Activated CD8-positive, alpha-beta T cell treated with anti-CD3 and anti-CD28 coated beads, Interleukin-2, amount 10 ng/mL, durations not matched to agents 7 days and 5 days (primary cell): Measurements from ENCODE around the gene ELF1. TPM values are rescaled to one million over a fixed set of nuclear protein-coding genes. Genes with fewer than 3 reads are reported as not detected.
"Not testable (repeated sequence)": the region's sequence is repeated elsewhere in the genome, so short reads cannot be mapped to it uniquely, and the experiment has no call there.

ENCODE experiments used
- ATAC-seq: fragments of 150-1000 bp; cut with Tn5 transposase; one replicate; pipeline ENCODE4 v1.10.0; 2021; ENCODE audit warnings: moderate library complexity
- CTCF ChIA-PET: fragments of 350-600 bp; sonication (Branson Sonifier 250); formaldehyde crosslinking; loops from one replicate; lab custom pipeline; 2021; ENCODE audit warnings: antibody characterized with exemption; lab: Charles Lee
- POLR2A ChIA-PET: fragments of 350-600 bp; sonication (Branson Sonifier 250); formaldehyde crosslinking; loops from one replicate; lab custom pipeline; 2021; ENCODE audit warnings: antibody characterized with exemption; lab: Charles Lee
- DNase-seq: peaks from one replicate; pipeline ENCODE4 v3.0.0-alpha.2; 2020
- H3K27ac Mint-ChIP-seq: one replicate; pipeline ENCODE4 v1.8.0; 2021; ENCODE audit warnings: mild to moderate bottlenecking, mixed read lengths
- H3K27me3 Mint-ChIP-seq: one replicate; pipeline ENCODE4 v1.8.0; 2021; ENCODE audit warnings: low read depth, mixed read lengths
- H3K36me3 Mint-ChIP-seq: one replicate; pipeline ENCODE4 v1.8.0; 2021; ENCODE audit warnings: low read depth, mixed read lengths
- H3K4me1 Mint-ChIP-seq: one replicate; pipeline ENCODE4 v1.8.0; 2021; ENCODE audit warnings: low read depth, mixed read lengths
- H3K4me3 Mint-ChIP-seq: one replicate; pipeline ENCODE4 v1.8.0; 2021; ENCODE audit warnings: mild to moderate bottlenecking, mixed read lengths
- H3K9me3 Mint-ChIP-seq: one replicate; pipeline ENCODE4 v1.8.0; 2022; ENCODE audit warnings: mixed read lengths; ENCODE audit not compliant: insufficient read depth
- total RNA-seq, 2 experiments: library from RNA; stranded (reverse); gene quantifications; one replicate each; pipeline ENCODE4 v1.2.3, GENCODE V29; 2021

ELF1 gene
- total RNA-seq, 2 experiments from 2014 or later: 106 to 107 TPM

DNA sequence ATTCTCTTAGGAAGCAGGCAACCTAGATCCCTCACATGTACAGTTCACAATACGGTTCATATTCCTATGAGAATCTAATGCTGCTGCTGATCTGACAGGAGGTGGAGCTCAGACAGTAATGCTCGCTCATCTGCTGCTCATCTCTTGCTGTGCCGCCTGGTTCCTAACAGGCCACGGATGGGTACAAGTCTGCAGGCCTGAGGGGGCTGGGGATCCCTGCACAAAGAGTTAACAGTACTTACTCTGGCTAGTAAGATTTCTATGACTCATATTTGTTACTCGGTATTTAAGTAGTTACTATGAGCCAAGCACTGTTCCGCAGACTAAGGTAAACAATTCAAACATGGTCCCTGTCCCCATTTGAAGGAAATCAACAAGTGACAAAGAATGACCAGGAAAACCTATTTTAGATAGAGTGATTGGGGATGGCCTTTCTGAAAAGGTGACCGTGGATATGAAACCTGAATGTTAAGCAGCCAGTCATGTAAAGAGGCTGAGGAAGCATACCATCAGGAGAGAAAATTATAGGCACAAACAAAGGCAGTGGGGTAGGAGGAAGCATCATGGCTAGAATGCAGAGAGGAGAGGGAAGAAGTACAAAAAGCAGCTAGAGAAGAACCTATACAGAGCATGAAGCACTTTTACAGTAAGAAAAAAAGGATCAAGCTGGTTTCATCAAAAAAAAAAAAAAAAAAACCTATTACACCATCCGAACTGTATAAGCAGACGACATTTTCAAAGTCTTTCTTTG lies 21.6 kb upstream of the ELF1 start:
- Mint-ChIP-seq H3K27ac (no peak overlapping the region), H3K9me3 (no peaks in the 10 kb centered on the region), H3K27me3 (no peaks in the 10 kb centered on the region), H3K36me3 (peaks cover 5% of the 10 kb centered on the region), H3K4me3 (no peak overlapping the region), H3K4me1 (no peaks in the 10 kb centered on the region)
- ChIA-PET CTCF (interaction anchor here (1.3 kb wide), 1 partner anchor 13 kb away, joined by 6 read pairs; no protein-coding TSS in a partner anchor), POLR2A (no interaction called here)
- ATAC-seq (no peak), DNase-seq (no peak)

DNA sequence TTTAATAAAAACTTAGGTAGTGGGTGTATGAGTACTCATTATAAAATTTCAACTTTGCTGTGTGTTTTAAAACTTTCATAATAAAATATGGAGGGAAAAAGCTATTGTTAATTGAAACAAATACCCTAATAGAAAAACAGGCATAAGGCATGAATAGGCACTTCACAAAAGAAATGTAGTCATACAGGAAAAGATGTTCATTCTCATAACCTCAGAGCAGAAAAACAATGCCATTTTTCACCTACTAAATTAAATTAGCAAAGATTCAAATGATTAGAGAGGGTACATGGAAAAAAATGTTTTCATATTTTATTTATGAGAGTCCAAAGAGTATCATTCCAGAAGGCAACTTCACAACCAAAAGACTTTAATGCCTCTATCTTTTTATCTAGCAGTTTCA lies 20.6 kb upstream of the ELF1 start:
- Mint-ChIP-seq H3K27ac (no peak overlapping the region), H3K9me3 (no peaks in the 10 kb centered on the region), H3K27me3 (no peaks in the 10 kb centered on the region), H3K36me3 (no peaks in the 10 kb centered on the region), H3K4me3 (no peak overlapping the region), H3K4me1 (no peaks in the 10 kb centered on the region)
- ATAC-seq (no peak), DNase-seq (no peak)
- POLR2A ChIA-PET: no interaction called here
- CTCF ChIA-PET: interaction anchor here (1.6 to 2.7 kb wide), 2 partner anchors 15 to 21 kb away, joined by 3 to 14 read pairs; partner anchors contain the start of gene ELF1

DNA sequence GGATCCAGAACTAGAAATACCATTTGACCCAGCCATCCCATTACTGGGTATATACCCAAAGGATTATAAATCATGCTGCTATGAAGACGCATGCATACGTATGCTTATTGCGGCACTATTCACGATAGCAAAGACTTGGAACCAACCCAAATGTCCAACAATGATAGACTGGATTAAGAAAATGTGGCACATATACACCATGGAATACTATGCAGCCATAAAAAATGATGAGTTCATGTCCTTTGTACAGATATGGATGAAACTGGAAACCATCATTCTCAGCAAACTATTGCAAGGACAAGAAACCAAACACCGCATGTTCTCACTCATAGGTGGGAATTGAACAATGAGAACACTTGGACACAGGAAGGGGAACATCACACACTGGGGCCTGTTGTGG lies 17.4 kb upstream of the ELF1 start:
- H3K4me3 Mint-ChIP-seq, CTCF ChIA-PET, POLR2A ChIA-PET, H3K27me3 Mint-ChIP-seq, DNase-seq, H3K4me1 Mint-ChIP-seq, H3K9me3 Mint-ChIP-seq, H3K36me3 Mint-ChIP-seq, ATAC-seq, H3K27ac Mint-ChIP-seq: not testable (repeated sequence)

DNA sequence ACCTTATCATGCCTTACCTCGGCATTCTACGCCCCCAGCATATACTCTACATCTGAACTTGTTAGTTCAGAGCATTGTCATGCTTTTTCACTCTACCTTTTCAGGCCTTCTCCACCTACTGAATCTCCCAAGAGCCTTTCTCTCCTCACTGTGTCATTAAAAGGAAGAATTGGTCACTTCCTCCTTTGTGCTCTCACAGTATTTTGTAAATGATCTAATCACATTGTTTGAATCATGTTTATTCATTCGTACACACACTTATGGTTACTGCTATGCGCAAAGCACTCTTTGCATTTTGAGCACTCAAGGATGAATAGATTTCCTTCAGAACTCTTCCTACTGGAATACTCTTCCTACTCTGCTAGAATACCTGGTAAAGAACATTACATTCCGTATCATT lies 15.8 kb upstream of the ELF1 start:
- no peaks in the 10 kb centered on the region for H3K9me3 Mint-ChIP-seq
- ChIA-PET CTCF (interaction anchor here (1.1 kb wide), 1 partner anchor 20 kb away, joined by 3 read pairs; no protein-coding TSS in a partner anchor), POLR2A (no interaction called here)
- H3K27ac Mint-ChIP-seq: no peak overlapping the region
- DNase-seq (no peak), ATAC-seq (no peak)
- peaks cover 6% of the 10 kb centered on the region for H3K4me1 Mint-ChIP-seq
- H3K4me3 Mint-ChIP-seq: no peak overlapping the region
- no peaks in the 10 kb centered on the region for H3K36me3 Mint-ChIP-seq
- H3K27me3 Mint-ChIP-seq: no peaks in the 10 kb centered on the region

DNA sequence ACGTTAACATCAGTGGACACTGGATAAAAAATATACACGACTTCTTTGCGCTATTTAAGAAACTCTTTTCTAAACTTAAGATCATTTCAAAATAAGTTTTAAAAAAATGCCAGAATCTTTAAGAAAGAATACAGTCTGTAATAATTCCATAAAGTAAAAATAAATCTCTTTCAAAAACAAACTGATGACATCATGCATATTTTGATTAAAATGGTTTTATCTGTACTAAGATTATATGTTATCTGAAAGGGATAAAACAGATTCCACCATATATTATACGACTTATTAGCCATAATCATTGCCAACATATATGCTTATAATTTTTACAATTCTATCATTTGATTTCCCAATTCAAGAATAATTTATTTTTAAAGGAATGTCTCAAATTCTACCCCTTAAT lies 15.3 kb upstream of the ELF1 start:
- Mint-ChIP-seq H3K36me3 (no peaks in the 10 kb centered on the region), H3K27me3 (no peaks in the 10 kb centered on the region), H3K9me3 (no peaks in the 10 kb centered on the region), H3K27ac (no peak overlapping the region), H3K4me1 (peaks cover 9% of the 10 kb centered on the region), H3K4me3 (no peak overlapping the region)
- ChIA-PET POLR2A (no interaction called here), CTCF (interaction anchor here (1.8 to 2.5 kb wide), 2 partner anchors 20 to 25 kb away, joined by 4 to 12 read pairs; no protein-coding TSS in a partner anchor)
- ATAC-seq (no peak), DNase-seq (no peak)

DNA sequence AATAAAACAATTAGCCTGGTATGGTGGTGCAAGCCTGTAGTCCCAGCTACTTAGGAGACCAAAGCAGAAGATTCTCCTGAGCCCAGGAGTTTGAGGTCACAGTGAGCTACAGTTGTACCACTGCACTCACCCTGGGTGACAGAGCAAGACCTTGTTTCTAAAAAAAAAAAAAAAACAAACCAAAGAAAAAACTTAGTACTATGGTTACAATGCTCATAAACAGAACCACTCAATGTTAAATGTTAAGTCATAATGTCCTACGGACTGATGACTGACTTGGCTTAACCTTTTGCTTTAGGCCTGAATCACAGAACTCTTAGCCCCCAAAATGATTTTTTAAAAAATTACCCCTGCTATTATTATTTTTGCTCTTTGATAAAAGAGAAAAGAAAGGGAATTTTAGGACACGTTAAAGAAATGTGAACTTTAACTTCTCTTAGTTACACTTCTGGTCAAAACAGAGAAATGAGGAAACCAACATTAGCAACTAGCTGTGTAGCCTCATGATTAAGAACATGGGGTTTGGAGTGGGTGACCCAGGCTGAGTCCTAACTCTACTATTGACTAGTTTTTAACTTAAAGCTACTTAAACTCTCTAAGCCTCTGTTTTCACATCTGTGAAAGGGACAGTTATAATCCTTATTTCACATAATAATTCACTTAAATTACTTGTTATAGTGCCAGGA lies 13.7 kb upstream of the ELF1 start:
- H3K4me1 Mint-ChIP-seq: peaks cover 9% of the 10 kb centered on the region
- POLR2A ChIA-PET: no interaction called here
- no peaks in the 10 kb centered on the region for H3K36me3 Mint-ChIP-seq
- CTCF ChIA-PET: interaction anchor here (0.9 to 2.5 kb wide), 5 partner anchors 9 to 59 kb away, joined by 3 to 12 read pairs (median 4); no protein-coding TSS in a partner anchor
- H3K27ac Mint-ChIP-seq: no peak overlapping the region
- H3K9me3 Mint-ChIP-seq: no peaks in the 10 kb centered on the region
- H3K27me3 Mint-ChIP-seq: no peaks in the 10 kb centered on the region
- no peak overlapping the region for H3K4me3 Mint-ChIP-seq
- DNase-seq: no peak
- peak; percentile 33 for ATAC-seq

DNA sequence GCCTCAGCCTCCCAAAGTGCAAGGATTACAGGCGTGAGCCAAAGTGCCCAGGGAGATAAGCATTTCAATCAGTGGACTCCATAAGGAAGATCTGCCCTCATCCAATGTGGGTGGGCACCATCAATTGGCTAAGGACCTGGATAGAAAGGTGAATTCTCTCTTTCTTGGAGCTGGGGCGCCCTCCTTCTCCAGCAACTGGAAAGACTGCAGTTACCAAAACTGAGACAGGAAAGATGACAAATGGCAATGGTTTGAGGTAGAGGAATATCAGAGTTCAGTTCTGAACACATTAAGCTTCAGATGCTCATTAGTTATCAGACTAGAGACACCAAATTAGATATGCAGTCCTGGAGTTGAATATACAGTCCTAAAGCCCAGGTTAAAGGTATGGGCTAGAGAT lies 10.5 kb upstream of the ELF1 start:
- DNase-seq: no peak
- Mint-ChIP-seq H3K36me3 (peaks cover 6% of the 10 kb centered on the region), H3K27ac (peak overlapping the region; percentile 8), H3K27me3 (no peaks in the 10 kb centered on the region), H3K4me1 (peaks cover 25% of the 10 kb centered on the region), H3K4me3 (no peak overlapping the region), H3K9me3 (no peaks in the 10 kb centered on the region)
- ChIA-PET CTCF (interaction anchor here (1.1 to 3.4 kb wide), 6 partner anchors 10 to 253 kb away, joined by 3 to 30 read pairs (median 4); partner anchors contain the start of gene ELF1), POLR2A (interaction anchor here (1.3 kb wide), 1 partner anchor 10 kb away, joined by 6 read pairs; the partner anchor contains the start of gene ELF1)
- no peak for ATAC-seq

DNA sequence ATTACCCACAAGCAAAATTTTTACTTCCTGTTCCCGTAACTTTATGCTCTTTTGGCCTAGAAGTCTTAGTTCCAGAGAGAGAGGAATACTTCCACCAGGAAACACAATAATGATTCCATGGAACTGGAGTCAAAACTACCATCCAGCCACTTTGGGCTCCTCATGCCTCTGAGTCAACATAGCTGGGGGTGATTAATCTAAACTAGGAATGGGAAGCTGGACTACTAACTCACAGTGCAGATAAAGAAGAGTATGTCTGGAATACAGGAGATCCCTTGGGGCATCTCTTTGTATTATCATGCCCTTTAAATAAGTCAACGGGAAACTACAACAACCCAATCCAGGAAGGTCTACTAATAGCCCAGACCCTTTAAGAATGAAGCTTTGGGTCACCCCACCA lies 8.9 kb upstream of the ELF1 start:
- ATAC-seq (no peak), DNase-seq (no peak)
- Mint-ChIP-seq H3K27me3 (no peaks in the 10 kb centered on the region), H3K4me1 (peaks cover 30% of the 10 kb centered on the region), H3K27ac (no peak overlapping the region), H3K36me3 (peaks cover 6% of the 10 kb centered on the region), H3K4me3 (no peak overlapping the region), H3K9me3 (no peaks in the 10 kb centered on the region)
- ChIA-PET CTCF (interaction anchor here (1.1 to 3.4 kb wide), 3 partner anchors 26 to 55 kb away, joined by 3 to 30 read pairs (median 7); no protein-coding TSS in a partner anchor), POLR2A (interaction anchor here (0.6 kb wide), 1 partner anchor 9 kb away, joined by 3 read pairs; the partner anchor contains the start of gene ELF1)

DNA sequence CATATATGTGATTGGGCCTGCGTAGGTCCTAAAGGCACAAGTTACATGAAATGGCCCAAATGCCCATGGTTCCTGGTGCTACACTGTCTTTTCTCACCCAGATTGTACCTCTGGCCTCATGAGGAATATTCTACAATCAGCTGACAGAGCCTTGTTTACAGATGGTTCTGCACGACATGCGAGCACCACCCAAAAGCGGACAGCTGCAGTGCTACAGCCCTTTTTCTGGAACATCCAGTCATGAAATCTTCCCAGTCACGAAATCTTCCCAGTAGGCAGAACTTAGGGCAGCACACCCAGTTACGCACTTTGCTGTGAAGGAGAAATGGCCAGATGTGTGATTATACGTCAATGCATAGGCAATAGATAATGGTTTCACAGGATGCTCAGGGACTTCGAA lies 7.7 kb upstream of the ELF1 start:
- Mint-ChIP-seq H3K36me3 (peaks cover 9% of the 10 kb centered on the region), H3K4me1 (peaks cover 30% of the 10 kb centered on the region), H3K27ac (no peak overlapping the region), H3K4me3 (no peak overlapping the region), H3K9me3 (no peaks in the 10 kb centered on the region), H3K27me3 (no peaks in the 10 kb centered on the region)
- ATAC-seq (no peak), DNase-seq (no peak)
- POLR2A ChIA-PET: no interaction called here
- CTCF ChIA-PET: interaction anchor here (1.7 to 1.9 kb wide), 2 partner anchors 28 to 52 kb away, joined by 7 read pairs; no protein-coding TSS in a partner anchor

DNA sequence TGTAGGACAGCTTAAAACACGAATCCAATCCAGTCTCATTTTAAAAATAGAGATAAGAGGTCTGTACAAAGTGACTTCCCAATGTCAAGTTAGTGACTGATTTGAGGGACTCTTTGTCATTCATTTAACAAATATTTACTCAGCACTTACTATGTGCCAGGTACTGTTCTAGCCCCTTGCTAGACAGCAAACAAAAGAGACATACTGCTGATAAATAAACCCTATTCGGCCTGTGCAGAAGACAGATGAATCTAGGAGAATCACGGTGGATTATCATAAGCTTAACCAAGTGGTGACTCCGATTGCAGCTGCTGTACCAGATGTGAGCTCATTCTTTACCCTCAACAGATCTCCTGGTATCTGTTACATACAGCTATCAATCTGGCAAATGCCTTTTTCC lies 6.4 kb upstream of the ELF1 start:
- no peak overlapping the region for H3K4me3 Mint-ChIP-seq
- CTCF ChIA-PET: interaction anchor here (0.9 to 1.9 kb wide), 3 partner anchors 29 to 51 kb away, joined by 3 to 7 read pairs (median 4); no protein-coding TSS in a partner anchor
- DNase-seq (no peak), ATAC-seq (no peak)
- H3K9me3 Mint-ChIP-seq: no peaks in the 10 kb centered on the region
- H3K4me1 Mint-ChIP-seq: peaks cover 35% of the 10 kb centered on the region
- no peak overlapping the region for H3K27ac Mint-ChIP-seq
- POLR2A ChIA-PET: no interaction called here
- no peaks in the 10 kb centered on the region for H3K27me3 Mint-ChIP-seq
- H3K36me3 Mint-ChIP-seq: peaks cover 9% of the 10 kb centered on the region

DNA sequence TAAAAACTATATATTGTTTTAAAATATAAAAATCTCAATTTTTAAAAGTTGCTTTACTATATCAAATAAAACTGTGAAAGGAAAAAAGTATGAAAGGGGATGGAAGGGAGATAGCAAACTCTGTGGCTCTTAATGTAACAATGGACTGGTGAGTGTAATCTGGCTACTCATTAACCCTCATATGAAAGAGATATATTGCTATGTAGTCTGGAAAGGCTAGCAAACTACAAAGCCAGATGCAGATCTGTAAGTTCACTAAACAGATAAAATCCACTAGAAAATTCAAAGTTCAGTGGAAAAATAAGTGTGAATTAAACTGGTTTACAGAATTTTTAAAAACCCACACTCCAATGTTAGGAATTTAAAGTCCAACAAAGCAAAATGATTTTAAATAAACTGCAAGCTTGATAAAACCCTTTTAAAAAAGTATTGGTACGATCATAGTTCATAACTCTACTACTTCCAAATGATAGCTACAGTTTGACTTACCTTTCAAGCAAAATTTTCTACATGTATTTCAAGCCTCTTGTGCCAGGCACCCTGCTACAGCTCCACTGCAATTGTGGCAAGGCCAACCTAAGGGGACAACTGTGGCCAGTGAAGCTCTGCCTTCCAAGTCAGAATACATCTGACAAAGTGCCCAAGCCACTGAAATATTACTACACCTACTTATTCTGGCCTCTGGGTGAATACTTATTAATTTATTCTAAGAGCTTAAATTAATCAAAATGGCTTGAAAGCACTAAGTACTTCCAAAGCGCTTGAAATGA lies 647 bp upstream of the ELF1 start:
- ChIA-PET POLR2A (interaction anchor here (0.6 to 6.0 kb wide), 16 partner anchors 9 to 98 kb away, joined by 3 to 49 read pairs (median 4); partner anchors contain the start of gene WBP4), CTCF (interaction anchor here (0.7 to 4.7 kb wide), 24 partner anchors 9 to 242 kb away, joined by 3 to 48 read pairs (median 4); partner anchors contain the start of gene WBP4)
- ATAC-seq (no peak), DNase-seq (no peak)
- Mint-ChIP-seq H3K27me3 (no peaks in the 10 kb centered on the region), H3K4me3 (no peak overlapping the region), H3K4me1 (peaks cover 40% of the 10 kb centered on the region), H3K27ac (no peak overlapping the region), H3K9me3 (no peaks in the 10 kb centered on the region), H3K36me3 (peaks cover 18% of the 10 kb centered on the region)
